AG09309 (cell line): ENCODE results near the gene CCL28.
"Not testable (repeated sequence)": the region's sequence is repeated elsewhere in the genome, so short reads cannot be mapped to it uniquely, and the experiment has no call there.

Source experiments
- DNase-seq: peaks from one replicate; pipeline ENCODE4 v3.0.0-alpha.2; 2010; ENCODE audit warnings: low read depth
- H3K4me3 ChIP-seq: 2 replicates; pipeline ENCODE4 v1.5.1; 2011; ENCODE audit warnings: mild to moderate bottlenecking, low read depth, low read length, moderate library complexity; ENCODE audit not compliant: control insufficient read depth
- CTCF ChIP-seq: IDR thresholded peaks from 2 replicates; pipeline ENCODE4 v1.5.1; 2011; ENCODE audit warnings: mild to moderate bottlenecking, low read depth, low read length, inconsistent platforms; ENCODE audit not compliant: insufficient read depth, control insufficient read depth; ENCODE audit errors: missing control alignments

The CCL28 gene

GRCh38 chr5:43429706-43430105 lies 17.5 kb upstream of the CCL28 start:
- no peak for TF ChIP-seq CTCF
- no peak overlapping the region for H3K4me3 ChIP-seq
- DNase-seq: no peak

DNA sequence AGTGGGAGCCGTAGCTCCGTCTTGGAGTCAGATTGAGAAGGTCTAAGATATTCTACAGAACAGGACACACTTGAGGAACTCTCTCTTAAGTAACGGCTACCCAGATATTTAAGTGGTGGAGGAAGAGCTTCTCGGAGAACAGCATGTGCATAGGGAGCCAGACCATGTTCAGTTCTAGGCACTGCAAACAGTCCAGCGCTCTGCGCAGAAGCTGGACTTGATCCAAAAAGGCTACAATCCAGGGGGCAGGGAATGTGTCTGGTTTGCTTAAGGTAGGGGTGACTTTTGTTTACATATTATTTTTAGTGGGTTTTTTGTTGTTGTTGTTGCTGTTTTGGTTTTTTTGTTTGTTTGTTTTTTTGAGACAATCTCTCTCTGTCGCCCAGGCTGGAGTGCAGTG lies 16.8 kb upstream of the CCL28 start:
- TF ChIP-seq CTCF: no peak
- DNase-seq: no peak
- H3K4me3 ChIP-seq: no peak overlapping the region

DNA sequence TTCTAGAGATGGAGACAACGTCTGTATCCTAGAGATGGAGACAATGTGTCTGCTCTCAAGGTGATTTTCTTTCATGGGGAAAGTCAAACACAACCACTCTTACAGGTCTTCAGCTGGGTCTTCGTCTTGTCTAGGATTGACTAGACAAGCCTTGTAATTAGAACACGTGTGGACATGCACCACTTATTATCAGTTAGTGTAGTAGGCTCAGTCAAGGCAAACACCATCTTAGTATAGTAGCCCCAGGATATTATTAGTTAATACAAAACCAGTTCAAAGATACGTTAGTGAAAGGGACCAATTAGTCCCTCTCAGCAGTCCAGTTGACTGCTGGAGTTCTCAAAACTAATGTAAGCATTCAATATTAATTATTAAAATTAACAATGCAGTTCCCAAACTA lies 15.1 kb upstream of the CCL28 start:
- no peak overlapping the region for H3K4me3 ChIP-seq

DNA sequence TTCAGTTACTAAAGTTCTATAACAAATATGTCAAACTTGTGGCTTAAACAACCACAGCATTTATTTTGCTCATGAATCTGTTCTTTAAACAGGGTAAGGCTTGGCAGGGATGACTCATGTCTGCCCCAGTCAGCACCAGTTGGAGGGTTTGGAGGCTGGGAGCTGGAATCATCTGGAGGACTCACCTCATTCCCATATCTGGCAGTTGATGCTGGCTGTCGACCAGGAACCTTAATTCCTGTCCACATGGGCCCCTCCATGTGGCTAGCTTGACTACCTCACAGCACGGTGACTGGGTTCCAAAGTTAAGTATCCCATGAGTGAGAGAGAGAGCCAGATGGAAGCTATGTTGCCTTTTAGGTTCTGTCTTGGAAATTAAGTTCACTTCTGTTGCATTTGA lies 13.8 kb upstream of the CCL28 start:
- TF ChIP-seq CTCF: no peak
- DNase-seq: peak; percentile 17
- H3K4me3 ChIP-seq: no peak overlapping the region

More for the DNA sequence above, 15.1 kb upstream of the CCL28 start:
- DNase-seq: no peak
- TF ChIP-seq CTCF: no peak

DNA sequence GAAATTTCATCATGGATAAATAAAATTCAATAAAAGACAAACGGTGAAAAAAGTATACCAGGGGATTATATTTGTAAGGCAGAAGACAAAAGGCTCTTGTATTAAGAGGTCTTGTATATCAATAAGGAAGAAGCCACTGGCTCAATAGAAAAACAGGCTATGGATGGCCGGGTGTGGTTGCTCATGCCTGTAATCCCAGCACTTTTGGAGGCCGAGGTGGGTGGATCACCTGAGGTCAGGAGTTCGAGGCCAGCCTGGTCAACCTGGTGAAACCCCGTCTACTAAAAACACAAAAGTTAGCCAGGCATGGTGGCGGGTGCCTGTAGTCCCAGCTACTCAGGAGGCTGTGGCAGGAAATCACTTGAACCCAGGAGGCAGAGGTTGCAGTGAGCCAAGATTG lies 10.9 kb upstream of the CCL28 start:
- not testable (repeated sequence) for H3K4me3 ChIP-seq, DNase-seq

DNA sequence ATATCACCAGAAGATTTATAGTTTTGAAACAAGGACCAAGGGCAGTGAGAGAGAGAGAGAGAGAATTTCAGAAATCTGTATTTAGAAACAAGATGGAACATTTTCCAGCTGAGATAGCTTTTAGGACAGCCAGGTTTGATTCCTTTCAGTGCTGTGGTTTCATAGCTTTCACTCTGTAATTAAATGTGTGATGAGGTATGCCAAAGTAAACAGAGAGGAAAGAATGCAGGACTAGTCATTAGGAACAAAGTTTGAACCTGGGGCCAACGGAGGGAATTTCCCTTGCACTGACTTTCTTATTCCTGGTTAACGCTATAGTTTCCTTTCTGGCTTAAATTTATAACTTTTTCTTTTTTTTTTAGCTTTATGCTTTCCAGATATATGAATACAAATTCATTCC lies 10.0 kb upstream of the CCL28 start:
- no peak for TF ChIP-seq CTCF
- no peak overlapping the region for H3K4me3 ChIP-seq
- no peak for DNase-seq

DNA sequence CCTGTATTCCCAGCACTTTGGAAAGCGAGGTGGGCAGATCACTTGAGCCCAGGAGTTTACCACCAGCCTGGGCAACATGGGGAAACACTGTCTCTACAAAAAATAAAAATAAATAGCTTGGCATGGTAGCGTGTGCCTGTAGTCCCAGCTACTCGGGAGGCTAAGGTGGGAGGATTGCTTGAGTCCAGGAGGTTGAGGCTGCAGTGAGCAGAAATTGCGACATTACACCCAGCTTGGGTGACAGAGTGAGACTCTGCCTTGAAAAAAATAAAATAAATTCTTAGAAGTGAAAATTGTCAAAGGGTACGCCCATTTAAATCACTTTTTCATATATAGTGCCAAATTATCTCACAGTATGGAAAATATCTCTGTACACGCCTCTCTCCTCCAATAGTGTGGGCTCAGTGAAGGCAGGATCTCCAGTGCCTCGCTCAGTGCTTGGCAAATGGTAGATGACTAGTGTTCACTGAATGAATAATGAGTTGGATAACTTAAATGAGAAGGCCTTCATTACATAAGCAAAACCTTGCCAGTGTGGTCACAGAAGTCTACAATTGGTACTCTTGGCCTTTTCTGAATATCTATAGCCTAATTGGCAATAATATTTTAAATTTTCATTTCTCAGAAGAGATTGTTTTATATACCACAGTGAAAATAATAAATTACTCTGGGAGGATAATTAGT lies 9.4 kb upstream of the CCL28 start:
- TF ChIP-seq CTCF: no peak
- no peak overlapping the region for H3K4me3 ChIP-seq
- DNase-seq: no peak
